Upper lobe of left lung (tissue), 6 donors: ENCODE measurements around the gene FHOD3. TPM values are rescaled to one million over a fixed set of nuclear protein-coding genes. Genes with fewer than 3 reads are reported as not detected.

Source experiments
- ATAC-seq, 2 donors: fragments of 200-7000 bp; cut with Tn5 transposase; one replicate each; pipeline ENCODE4 v1.9.1; 2022; ENCODE audit warnings: mild to moderate bottlenecking in 2 of 2, moderate library complexity in 2 of 2; ENCODE audit not compliant: low FRiP score in 2 of 2
- DNase-seq, 2 donors: peaks; one replicate each; pipeline ENCODE4 v3.0.0-alpha.2; 2019 to 2020
- H3K27ac ChIP-seq, 4 donors: fragments of 200-600 bp; sonication (generic); one replicate each; pipeline ENCODE4 v1.5.1; 2016 to 2019
- H3K27me3 ChIP-seq, 4 donors: fragments of 200-600 bp; sonication (generic); one replicate each; pipeline ENCODE4 v1.5.1; 2017 to 2019
- H3K36me3 ChIP-seq, 4 donors: fragments of 200-600 bp; sonication (generic); one replicate each; pipeline ENCODE4 v1.5.1; 2016 to 2019
- H3K4me1 ChIP-seq, 4 donors: fragments of 200-600 bp; sonication (generic); one replicate each; pipeline ENCODE4 v1.5.1; 2018 to 2019
- H3K4me3 ChIP-seq, 4 donors: fragments of 200-600 bp; sonication (generic); one replicate each; pipeline ENCODE4 v1.5.1; 2017 to 2019; ENCODE audit warnings: mild to moderate bottlenecking in 2 of 4, moderate library complexity in 1 of 4
- H3K9me3 ChIP-seq, 4 donors: fragments of 200-600 bp; sonication (generic); one replicate each; pipeline ENCODE4 v1.5.1; 2018 to 2019
- EP300 ChIP-seq, 4 donors: sonication (generic); formaldehyde crosslinking; IDR thresholded peaks; one replicate each; pipeline ENCODE4 v1.5.1; 2017; ENCODE audit warnings: antibody characterized with exemption in 4 of 4, control low read depth in 2 of 4
- POLR2A ChIP-seq, 4 donors: fragments of 450-650 bp; IDR thresholded peaks; one replicate each; pipeline ENCODE4 v1.5.1; 2016 to 2017; ENCODE audit warnings: antibody characterized with exemption in 4 of 4, mild to moderate bottlenecking in 2 of 4
- POLR2AphosphoS5 ChIP-seq, 2 donors: sonication (generic); formaldehyde crosslinking; IDR thresholded peaks; one replicate each; pipeline ENCODE4 v1.5.1; 2017; ENCODE audit warnings: antibody characterized with exemption in 2 of 2
- WGBS, 2 donors: methylation state at CpG; one replicate each; pipeline ENCODE4 v1.1.5; 2017 to 2018; 5-methylcytosine and 5-hydroxymethylcytosine counted together
- total RNA-seq, 6 donors: library from RNA; depleted of rRNA in 4 of 6; stranded (reverse); fragments of >200 nt in 4 of 6; gene quantifications; one replicate each; pipeline versions ENCODE4 v1.1.0 to v1.2.1, GENCODE V29; 2016 to 2021
- TF ChIP-seq, protein P1 (sequence below), 6 experiments: fragments of 450-650 bp in 4 of 6; fragments of 200-600 bp in 2 of 6; sonication (generic) in 2 of 6; IDR thresholded peaks; one replicate each; pipeline ENCODE4 v1.5.1; 2016 to 2019; ENCODE audit warnings: antibody characterized with exemption in 6 of 6
- donor health status: DM: no; HTN: no; CAD: no; lungs with moderate emphysema.
- donor health status: DM: no; HTN: yes; CAD: no; lungs with severe emphysema.

Gene FHOD3
- total RNA-seq, 6 donors from 2014 or later, result 0.40 to 4.8 (median 2.8) TPM

DNA sequence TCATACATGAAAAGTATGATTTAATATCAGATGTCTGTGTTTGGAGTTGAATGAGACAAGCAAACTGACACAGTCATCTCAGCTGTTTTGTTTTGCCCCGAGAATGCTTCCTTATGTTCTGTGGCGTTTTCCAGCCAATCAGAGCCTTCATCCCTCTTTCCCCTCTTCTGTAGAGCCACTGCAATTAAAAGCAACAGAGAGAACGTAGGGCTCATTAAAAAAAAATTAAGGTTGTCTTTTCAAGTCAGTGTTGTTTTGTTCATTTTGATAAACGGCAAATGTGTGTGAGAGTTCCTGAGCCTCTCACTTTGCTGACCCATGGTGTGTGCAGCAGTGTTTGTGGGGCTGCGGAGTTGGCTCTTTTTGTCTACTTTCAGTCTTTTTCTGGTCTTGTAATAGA, 216.0 kb downstream of the FHOD3 start:
- no peak overlapping the region for H3K27ac ChIP-seq
- ATAC-seq, result no peak
- whole genome bisulfite sequencing, 2 donors, result 49 to 68% methylated on average over 5 of the region's 5 CpGs
- no peak for DNase-seq
- no peak overlapping the region for H3K4me3 ChIP-seq
- H3K4me1 ChIP-seq, result no peaks in the 10 kb centered on the region
- H3K27me3 ChIP-seq, result no peaks in the 10 kb centered on the region
- H3K9me3 ChIP-seq, result no peaks in the 10 kb centered on the region
- TF ChIP-seq EP300 (IDR thresholded peaks at IDR 0.05) (no peak), POLR2A (IDR thresholded peaks at IDR 0.05) (no peak), POLR2AphosphoS5 (IDR thresholded peaks at IDR 0.05) (no peak)
- TF ChIP-seq, protein P1, sequence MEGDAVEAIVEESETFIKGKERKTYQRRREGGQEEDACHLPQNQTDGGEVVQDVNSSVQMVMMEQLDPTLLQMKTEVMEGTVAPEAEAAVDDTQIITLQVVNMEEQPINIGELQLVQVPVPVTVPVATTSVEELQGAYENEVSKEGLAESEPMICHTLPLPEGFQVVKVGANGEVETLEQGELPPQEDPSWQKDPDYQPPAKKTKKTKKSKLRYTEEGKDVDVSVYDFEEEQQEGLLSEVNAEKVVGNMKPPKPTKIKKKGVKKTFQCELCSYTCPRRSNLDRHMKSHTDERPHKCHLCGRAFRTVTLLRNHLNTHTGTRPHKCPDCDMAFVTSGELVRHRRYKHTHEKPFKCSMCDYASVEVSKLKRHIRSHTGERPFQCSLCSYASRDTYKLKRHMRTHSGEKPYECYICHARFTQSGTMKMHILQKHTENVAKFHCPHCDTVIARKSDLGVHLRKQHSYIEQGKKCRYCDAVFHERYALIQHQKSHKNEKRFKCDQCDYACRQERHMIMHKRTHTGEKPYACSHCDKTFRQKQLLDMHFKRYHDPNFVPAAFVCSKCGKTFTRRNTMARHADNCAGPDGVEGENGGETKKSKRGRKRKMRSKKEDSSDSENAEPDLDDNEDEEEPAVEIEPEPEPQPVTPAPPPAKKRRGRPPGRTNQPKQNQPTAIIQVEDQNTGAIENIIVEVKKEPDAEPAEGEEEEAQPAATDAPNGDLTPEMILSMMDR (IDR thresholded peaks at IDR 0.05), result no peak
- H3K36me3 ChIP-seq, result no peaks in the 10 kb centered on the region

GRCh38 chr18:36514778-36515177, 217.3 kb downstream of the FHOD3 start:
- no peak overlapping the region for H3K4me3 ChIP-seq
- H3K27me3 ChIP-seq, result no peaks in the 10 kb centered on the region
- no peak for ATAC-seq
- no peaks in the 10 kb centered on the region for H3K9me3 ChIP-seq
- no peak for DNase-seq
- 86 to 90% methylated on average over 6 of the region's 6 CpGs for WGBS, 2 donors
- H3K36me3 ChIP-seq, result no peaks in the 10 kb centered on the region
- TF ChIP-seq POLR2AphosphoS5 (IDR thresholded peaks at IDR 0.05) (no peak), POLR2A (IDR thresholded peaks at IDR 0.05) (no peak), EP300 (IDR thresholded peaks at IDR 0.05) (no peak)
- TF ChIP-seq, protein P1 (IDR thresholded peaks at IDR 0.05), result no peak
- H3K4me1 ChIP-seq, result no peaks in the 10 kb centered on the region
- H3K27ac ChIP-seq, result no peak overlapping the region

DNA sequence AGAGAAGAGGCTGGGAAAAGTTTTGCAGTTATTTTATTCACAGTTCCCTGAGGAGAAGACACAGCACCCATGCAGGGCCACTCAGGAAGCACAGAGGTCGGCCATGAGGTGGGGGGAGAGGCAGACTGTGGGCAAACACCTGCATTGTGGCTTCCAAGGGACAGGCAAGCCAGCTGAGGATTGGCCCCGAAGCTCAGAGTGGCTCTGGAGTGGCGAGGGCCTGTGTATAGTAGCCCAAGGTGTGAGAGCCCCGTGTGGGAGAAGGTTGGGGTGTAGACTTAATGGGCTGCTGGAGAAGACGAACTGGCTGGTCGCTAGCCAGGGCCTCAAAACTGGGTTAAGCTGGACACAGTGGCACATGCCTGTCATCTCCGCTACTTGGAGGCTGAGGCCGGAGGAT, 218.7 kb downstream of the FHOD3 start:
- Histone ChIP-seq H3K4me1 (no peaks in the 10 kb centered on the region), H3K4me3 (no peak overlapping the region), H3K9me3 (no peaks in the 10 kb centered on the region), H3K27me3 (no peaks in the 10 kb centered on the region), H3K27ac (no peak overlapping the region), H3K36me3 (no peaks in the 10 kb centered on the region)
- DNase-seq (no peak), ATAC-seq (peak in 1 of 2 donors; percentile 35)
- no peak for TF ChIP-seq POLR2AphosphoS5 (IDR thresholded peaks at IDR 0.05)
- no peak for TF ChIP-seq POLR2A (IDR thresholded peaks at IDR 0.05)
- TF ChIP-seq EP300 (IDR thresholded peaks at IDR 0.05), result no peak
- TF ChIP-seq, protein P1 (IDR thresholded peaks at IDR 0.05), result no peak
- WGBS, 2 donors, result 86% methylated on average over 8 of the region's 8 CpGs

GRCh38 chr18:36516726-36517125, 219.2 kb downstream of the FHOD3 start:
- Histone ChIP-seq H3K4me3 (no peak overlapping the region), H3K4me1 (no peaks in the 10 kb centered on the region), H3K27ac (no peak overlapping the region), H3K27me3 (no peaks in the 10 kb centered on the region), H3K9me3 (no peaks in the 10 kb centered on the region), H3K36me3 (no peaks in the 10 kb centered on the region)
- 87 to 92% methylated on average over 2 of the region's 2 CpGs for WGBS, 2 donors
- no peak for TF ChIP-seq POLR2A (IDR thresholded peaks at IDR 0.05)
- TF ChIP-seq, protein P1 (IDR thresholded peaks at IDR 0.05), result no peak
- DNase-seq (no peak), ATAC-seq (no peak)

- Histone ChIP-seq H3K4me1 (no peaks in the 10 kb centered on the region), H3K36me3 (no peaks in the 10 kb centered on the region), H3K9me3 (no peaks in the 10 kb centered on the region), H3K27ac (no peak overlapping the region), H3K4me3 (no peak overlapping the region), H3K27me3 (no peaks in the 10 kb centered on the region)
- 59 to 67% methylated on average over 2 to 3 of the region's 3 CpGs for WGBS, 2 donors
- ATAC-seq (peak in 1 of 2 donors; percentile 5), DNase-seq (no peak)
- TF ChIP-seq, protein P1 (IDR thresholded peaks at IDR 0.05), result no peak
- TF ChIP-seq POLR2A (IDR thresholded peaks at IDR 0.05) (no peak), EP300 (IDR thresholded peaks at IDR 0.05) (no peak), POLR2AphosphoS5 (IDR thresholded peaks at IDR 0.05) (no peak)
These were observed 221.3 kb downstream of the FHOD3 start for GRCh38 chr18:36518839-36519238.
